SIG-M5 (cell line): ENCODE results near the gene ONECUT2.
A peak's percentile ranks its signal among the peaks of the same experiment; 100 is the strongest.

Source experiments
- DNase-seq: peaks from one replicate; lab custom pipeline; 2025; lab: John Stamatoyannopoulos, UW

The ONECUT2 gene

GRCh38 chr18:57431467-57432080, 3.6 kb upstream of the ONECUT2 start:
- DNase-seq, result no peak

GRCh38 chr18:57432140-57432539, 3.0 kb upstream of the ONECUT2 start:
- no peak for DNase-seq

DNA sequence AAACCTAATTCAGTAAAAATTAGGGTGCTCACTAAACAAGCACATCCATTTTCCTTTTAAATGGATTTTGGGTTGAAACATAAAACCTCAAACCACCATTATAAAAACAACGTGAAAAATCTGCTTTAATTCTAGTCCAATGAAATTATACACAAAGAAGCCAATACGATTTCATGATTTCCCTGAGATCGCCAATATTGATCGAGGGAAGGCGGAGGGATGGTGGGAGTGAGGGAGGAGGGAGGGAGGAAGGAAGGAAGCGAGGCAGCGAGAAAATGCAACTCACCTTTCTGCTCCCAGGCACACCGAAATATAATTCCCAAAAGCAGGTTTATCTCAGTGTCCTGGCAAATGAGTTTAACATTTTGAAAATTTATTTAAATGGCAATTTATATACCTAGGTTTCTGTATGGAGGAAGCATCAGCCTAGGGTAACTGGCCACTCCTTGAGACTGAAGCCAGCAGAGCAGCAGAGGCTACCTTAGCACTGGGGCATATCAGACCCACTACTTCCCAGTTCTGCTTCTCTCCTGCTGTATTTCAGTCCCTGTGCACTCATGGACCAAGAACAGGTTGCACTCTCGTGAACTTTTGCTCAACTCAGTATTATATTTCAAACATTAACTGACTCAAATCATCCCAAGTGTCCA, 2.3 kb upstream of the ONECUT2 start:
- DNase-seq, result no peak

GRCh38 chr18:57433482-57433881, 1.7 kb upstream of the ONECUT2 start:
- no peak for DNase-seq

DNA sequence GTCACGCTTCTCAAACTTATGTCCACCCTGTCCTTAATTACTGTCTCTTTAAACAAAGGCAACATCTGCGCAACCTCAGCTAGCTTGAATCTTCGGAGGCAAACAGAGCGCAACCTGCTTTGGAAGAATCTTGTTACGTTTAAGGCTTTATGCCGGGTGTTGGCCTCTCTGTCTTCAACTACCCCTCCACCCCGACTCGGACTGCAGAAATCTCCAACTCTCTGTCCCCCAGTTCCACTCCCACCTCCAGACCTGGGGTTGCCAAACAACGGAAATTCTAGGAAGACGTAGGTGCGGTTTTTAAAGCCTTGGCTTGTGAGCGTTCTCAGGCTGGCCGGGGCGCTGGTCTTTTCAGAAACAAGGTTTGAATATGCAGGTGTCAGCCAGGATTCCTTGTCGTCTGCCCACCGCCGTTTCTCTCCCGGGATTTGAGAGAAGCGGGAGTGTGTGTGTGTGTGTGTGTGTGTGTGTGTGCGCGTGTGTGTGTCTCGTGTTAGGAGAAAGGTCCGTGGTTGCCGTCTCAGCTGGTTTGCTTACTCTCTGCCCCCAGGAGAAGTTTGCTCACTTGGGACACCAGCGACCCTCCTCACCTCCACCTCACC, 1.1 kb upstream of the ONECUT2 start:
- DNase-seq, result no peak

DNA sequence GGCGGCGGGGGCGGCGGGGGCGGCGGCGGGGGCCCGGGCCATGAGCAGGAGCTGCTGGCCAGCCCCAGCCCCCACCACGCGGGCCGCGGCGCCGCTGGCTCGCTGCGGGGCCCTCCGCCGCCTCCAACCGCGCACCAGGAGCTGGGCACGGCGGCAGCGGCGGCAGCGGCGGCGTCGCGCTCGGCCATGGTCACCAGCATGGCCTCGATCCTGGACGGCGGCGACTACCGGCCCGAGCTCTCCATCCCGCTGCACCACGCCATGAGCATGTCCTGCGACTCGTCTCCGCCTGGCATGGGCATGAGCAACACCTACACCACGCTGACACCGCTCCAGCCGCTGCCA, 644 bp downstream of the ONECUT2 start:
- DNase-seq, result no peak

DNA sequence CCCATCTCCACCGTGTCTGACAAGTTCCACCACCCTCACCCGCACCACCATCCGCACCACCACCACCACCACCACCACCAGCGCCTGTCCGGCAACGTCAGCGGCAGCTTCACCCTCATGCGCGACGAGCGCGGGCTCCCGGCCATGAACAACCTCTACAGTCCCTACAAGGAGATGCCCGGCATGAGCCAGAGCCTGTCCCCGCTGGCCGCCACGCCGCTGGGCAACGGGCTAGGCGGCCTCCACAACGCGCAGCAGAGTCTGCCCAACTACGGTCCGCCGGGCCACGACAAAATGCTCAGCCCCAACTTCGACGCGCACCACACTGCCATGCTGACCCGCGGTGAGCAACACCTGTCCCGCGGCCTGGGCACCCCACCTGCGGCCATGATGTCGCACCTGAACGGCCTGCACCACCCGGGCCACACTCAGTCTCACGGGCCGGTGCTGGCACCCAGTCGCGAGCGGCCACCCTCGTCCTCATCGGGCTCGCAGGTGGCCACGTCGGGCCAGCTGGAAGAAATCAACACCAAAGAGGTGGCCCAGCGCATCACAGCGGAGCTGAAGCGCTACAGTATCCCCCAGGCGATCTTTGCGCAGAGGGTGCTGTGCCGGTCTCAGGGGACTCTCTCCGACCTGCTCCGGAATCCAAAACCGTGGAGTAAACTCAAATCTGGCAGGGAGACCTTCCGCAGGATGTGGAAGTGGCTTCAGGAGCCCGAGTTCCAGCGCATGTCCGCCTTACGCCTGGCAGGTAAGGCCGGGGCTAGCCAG, 1.2 kb downstream of the ONECUT2 start:
- DNase-seq, result no peak

DNA sequence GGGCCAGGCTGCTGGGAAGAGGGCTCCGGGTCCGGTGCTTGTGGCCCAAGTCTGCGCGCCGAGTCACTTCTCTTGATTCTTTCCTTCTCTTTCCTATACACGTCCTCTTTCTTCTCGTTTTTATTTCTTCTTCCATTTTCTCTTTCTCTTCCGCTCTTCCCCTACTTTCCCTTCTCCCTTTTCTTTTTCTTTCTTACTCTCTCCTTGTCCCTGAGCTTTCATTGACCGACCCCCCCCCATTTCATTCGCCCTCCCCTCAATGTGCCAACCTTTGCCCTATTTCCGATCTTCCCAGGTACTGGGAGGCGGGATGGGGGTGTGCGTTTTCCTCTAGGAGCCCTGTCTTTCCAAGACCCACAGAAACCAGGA, 1.8 kb downstream of the ONECUT2 start:
- no peak for DNase-seq

GRCh38 chr18:57437402-57437765, 2.2 kb downstream of the ONECUT2 start:
- DNase-seq, result no peak

DNA sequence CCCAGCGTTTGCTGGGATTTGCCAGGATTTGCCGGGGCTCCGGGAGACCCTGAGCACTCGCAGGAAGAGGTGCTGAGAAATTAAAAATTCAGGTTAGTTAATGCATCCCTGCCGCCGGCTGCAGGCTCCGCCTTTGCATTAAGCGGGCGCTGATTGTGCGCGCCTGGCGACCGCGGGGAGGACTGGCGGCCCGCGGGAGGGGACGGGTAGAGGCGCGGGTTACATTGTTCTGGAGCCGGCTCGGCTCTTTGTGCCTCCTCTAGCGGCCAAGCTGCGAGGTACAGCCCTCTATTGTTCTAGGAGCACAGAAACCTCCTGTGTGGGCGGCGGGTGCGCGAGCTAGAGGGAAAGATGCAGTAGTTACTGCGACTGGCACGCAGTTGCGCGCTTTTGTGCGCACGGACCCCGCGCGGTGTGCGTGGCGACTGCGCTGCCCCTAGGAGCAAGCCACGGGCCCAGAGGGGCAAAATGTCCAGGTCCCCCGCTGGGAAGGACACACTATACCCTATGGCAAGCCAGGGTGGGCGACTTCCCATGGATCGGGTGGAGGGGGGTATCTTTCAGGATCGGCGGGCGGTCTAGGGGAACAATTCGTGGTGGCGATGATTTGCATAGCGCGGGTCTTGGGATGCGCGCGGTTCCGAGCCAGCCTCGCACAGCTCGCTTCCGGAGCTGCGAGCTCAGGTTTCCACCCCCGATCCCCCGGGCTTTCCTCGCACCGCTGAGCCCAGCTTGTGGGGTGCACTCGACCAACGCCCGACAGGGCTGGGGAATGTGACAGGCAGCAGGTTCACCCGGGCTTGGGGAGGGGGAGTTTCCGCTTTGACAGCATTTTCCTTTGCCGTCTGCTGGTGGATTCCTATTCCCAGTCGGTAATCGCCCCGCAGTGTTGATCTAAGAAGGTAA, 2.8 kb downstream of the ONECUT2 start:
- peak; percentile 69 for DNase-seq

DNA sequence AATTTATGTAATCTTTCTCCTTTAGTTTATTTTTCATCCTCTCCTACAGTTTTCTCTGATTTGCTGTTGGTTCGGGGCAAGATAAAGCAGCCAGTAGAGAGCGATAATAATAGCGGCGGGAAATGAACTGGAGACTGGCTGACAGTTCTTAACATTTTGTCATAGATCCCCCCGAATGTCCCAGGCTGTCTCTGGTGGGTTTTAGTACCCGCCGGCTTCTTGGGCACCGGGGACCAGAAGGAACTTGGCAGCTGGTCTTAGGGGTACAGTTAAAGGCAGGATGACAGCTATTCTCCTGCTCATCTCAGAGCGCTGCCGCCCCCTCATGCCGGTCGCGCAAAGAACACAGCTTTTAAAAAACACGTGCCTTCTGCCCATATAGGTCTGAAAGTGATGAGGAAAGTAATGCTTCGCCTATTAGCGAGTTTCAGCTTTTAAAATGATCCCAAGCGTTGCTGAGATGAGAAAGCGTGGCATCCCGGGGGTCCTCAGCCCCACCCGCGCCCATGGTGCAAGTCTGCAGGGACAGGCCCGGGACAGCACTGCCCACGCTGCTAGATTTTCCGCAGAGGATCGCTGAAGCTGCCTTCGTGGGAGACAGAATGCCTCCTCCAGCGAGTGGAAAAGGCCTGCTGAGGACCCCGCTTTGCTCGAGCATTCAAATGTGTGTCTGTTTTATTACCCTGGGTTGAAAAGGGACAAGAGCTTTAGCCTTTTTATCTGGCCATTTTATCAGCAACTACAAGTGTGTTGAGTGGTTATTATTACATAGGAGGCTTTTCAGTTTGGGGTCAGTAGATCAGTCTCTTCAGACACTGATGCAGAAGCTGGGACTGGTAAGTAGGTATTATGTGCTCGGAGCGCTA, 3.8 kb downstream of the ONECUT2 start:
- DNase-seq, result no peak

- no peak for DNase-seq
Observed at GRCh38 chr18:57439609-57439968, 4.4 kb downstream of the ONECUT2 start.

DNA sequence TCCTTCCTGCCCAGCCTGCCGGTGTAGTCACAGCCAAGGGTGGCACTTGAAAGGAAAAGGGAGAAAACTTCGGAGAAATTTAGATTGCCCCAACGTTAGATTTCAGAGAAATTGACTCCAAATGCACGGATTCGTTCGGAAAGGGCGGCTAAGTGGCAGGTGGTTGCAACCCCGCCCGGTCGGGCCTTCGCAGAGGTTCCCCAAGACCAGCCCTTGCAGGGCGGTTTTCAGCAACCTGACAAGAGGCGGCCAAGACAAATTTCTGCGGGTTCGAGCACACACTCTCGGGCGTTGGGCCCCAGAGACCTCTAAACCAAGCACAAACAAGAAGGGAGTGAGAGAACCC, 4.8 kb downstream of the ONECUT2 start:
- no peak for DNase-seq

DNA sequence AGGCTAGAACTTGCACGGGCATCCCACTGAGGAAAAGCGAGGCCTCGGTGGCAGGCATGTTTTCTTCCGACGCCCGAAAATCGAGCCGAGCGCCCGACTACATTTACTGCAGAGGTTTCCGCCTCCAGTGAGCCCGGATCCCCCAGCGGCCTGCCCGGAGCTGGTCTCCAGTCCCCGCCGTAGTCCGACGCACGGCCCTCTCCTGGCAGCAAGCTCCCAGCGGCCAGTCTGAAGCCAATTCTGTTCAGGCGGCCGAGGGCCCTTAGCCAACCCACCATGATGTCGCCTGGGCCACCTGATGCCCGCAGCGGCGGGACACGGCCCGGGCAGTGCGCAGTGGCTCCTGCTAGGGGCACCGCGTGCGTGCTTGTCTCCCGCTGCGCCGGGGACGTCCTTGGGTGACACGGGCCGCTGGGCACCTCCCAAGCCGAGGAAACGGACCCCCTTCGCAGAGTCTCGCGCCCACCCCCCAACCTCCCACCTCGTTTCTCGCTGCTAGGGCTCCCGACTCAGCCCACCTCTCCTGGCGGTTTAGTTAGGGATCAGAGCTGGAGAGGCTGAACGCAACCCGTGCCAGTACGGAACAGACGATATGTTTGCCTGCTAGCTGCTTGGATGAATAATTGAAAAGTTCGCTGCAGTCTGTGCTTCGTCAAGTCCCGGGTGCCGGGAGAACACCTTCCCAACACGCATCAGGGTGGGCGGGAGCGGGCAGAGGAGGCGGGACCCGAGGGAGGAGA, 5.3 kb downstream of the ONECUT2 start:
- no peak for DNase-seq

DNA sequence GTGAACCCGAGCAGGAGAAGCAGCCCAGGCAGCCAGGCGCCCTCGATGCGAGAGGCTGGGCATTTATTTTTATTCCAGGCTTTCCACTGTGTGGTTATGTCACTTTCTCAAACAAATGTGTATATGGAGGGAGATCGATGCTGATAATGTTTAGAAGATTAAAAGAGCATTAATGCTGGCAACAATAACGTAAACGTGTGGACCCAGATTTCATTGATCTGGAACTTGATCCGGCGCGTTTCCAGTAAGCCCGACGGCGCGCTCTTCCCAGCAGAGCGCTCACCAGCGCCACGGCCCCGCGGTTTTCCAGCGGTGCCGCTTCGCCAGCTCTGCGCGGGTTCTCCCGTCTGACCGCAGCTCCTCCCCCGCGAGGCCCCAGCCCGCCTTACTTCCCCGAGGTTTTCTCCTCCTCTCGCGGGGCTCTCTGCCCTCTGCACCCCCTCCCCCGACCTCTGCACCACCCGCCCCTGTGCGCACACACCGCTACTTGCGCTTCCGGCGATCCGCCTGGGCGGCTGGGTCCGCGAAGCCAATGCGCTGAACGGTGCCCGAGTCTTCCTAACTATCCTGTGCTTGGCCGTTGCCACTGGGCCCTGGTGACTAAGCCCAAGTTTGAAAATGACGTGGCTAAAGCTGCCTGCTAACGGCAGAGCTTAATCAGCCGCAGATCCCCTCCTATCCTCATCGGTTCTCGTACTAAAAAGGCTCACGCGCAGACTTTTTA, 6.1 kb downstream of the ONECUT2 start:
- no peak for DNase-seq

DNA sequence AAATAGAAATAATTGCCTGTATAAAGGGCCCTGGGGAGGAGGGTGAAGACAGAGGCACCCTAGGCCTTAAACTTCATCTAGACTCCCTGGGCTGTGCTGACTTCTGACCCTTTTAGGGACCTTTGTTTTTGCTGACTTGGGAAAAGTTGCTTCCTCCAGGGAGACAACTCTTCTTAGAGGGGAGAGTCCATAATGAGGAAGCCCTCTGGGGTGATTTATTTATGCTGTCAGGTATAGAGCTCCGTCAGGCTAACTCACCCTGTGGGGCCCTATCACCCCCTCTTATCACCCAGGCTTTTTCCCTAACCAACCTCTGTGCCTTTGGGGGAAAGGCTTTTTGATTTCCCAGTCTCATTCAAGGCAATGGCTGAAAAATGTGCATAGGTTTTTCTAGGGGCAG, 8.1 kb downstream of the ONECUT2 start:
- no peak for DNase-seq

DNA sequence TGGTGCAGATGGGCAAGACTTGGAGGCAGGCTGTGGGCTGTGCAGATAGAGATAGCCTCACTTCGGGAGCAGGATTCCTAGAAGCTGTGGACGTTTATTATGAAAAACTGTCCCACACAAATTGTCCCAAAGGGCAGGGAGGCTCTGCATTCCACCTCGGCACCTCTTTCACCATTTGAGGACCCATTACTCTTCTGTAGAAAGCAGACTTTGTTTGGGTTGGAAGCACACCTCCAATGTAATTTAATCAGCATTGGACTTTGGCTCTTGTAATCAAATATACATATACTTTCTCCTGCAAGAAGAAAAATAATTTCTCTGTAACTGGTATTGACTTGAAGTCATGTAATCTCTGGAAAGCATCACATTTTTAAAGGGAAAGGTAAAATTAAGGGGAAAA, 8.5 kb downstream of the ONECUT2 start:
- DNase-seq, result no peak

GRCh38 chr18:57444301-57444759, 9.2 kb downstream of the ONECUT2 start:
- no peak for DNase-seq

DNA sequence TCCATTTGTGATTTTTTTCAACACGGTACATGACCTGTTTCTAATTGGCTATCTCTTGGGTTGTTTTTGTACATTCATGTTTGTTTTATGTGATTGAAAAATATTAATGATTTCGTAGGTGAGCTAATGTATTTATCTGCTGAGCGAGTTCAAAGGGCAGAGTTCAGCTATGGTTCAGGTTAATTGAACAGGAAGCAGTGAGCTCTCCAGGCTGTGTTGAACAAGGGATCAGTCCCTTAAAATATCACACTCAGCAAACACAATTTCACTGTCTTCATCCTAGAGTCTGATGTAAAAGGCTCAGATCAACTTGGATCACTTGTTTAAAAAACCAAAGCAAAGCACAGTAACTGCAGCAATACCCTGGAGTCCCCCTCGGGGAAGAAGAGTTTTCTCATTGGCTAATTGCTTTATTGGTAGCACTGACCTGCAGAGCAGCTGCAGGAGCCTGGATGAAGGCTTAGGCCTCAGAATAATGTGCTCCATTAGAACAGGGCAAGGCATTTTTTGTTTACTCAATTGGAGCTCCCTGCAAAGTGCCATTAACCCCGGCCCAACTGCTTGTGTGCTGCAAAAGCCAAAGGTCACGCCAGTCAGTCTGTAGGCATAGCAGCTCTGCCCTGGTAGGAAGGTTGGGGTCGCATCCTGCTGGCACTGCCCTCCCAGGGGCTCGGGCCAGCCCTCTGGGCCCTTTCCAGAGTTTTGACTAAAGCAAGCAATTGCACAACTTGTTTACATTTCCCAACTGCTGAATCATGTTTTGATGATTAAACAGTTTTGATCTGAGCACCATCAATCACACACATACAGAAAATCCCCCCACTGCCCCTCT, 10.5 kb downstream of the ONECUT2 start:
- DNase-seq, result no peak
